Adipocyte (in vitro differentiated cells): ENCODE data around the gene ZNF18.
"Not testable (repeated sequence)": the region's sequence is repeated elsewhere in the genome, so short reads cannot be mapped to it uniquely, and the experiment has no call there.

Experiments used
- DNase-seq: peaks from one replicate; pipeline ENCODE4 v3.0.0-alpha.2; 2015; ENCODE audit warnings: low read depth
- H3K27me3 ChIP-seq: replicated peaks from 2 replicates; pipeline ENCODE4 v1.7.0; 2013; ENCODE audit warnings: mild to moderate bottlenecking, low read length, moderate library complexity; ENCODE audit not compliant: control insufficient read depth, insufficient read depth
- H3K36me3 ChIP-seq: 2 replicates; pipeline ENCODE4 v1.7.0; 2013; ENCODE audit warnings: low read length, mild to moderate bottlenecking, moderate library complexity; ENCODE audit not compliant: control insufficient read depth, insufficient read depth, severe bottlenecking
- H3K4me1 ChIP-seq: 2 replicates; pipeline ENCODE4 v1.7.0; 2013; ENCODE audit warnings: mild to moderate bottlenecking, low read length, moderate library complexity; ENCODE audit not compliant: control insufficient read depth, insufficient read depth
- H3K4me3 ChIP-seq: 2 replicates; pipeline ENCODE4 v1.7.0; 2013; ENCODE audit warnings: mild to moderate bottlenecking, low read length, moderate library complexity
- H3K9ac ChIP-seq: 2 replicates; pipeline ENCODE4 v1.7.0; 2013; ENCODE audit warnings: mild to moderate bottlenecking, low read length, moderate library complexity
- H3K9me3 ChIP-seq: 2 replicates; pipeline ENCODE4 v1.7.0; 2013; ENCODE audit warnings: mild to moderate bottlenecking, low read length, moderate library complexity; ENCODE audit not compliant: control insufficient read depth

Gene ZNF18

DNA sequence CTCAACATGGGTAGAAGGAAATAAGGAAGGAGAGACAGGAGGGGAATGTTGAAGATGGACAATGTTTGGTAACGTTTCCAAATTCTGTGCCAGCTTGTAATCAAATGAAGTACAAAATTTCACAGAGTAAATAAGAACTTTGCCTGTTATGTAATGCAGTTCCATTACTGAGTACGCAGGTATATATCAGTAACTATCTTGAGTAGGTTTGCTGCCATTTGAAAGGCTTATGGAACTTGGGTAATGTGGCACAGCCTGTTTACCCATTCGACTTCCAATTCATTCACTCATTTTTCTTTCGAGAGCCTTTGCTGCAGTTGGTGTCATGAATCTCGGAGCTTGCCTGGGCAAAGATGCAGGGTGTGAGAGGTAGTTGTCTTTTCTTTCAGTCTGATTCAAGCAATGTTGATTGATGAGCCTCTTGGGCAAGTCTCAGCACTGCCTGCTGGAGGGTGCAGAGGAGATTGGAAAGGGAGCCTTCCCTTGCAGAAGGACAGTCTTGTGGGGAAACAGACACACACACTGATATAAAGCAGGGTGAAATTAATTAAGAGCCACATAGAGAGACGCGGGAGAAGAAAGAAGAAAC, 53.4 kb downstream of the ZNF18 start:
- DNase-seq, result no peak
- H3K4me3 ChIP-seq, result no peak overlapping the region
- no peaks in the 10 kb centered on the region for H3K36me3 ChIP-seq
- H3K9me3 ChIP-seq, result no peaks in the 10 kb centered on the region
- H3K27me3 ChIP-seq, result peaks cover 10% of the 10 kb centered on the region
- H3K4me1 ChIP-seq, result peaks cover 5% of the 10 kb centered on the region
- H3K9ac ChIP-seq, result no peak overlapping the region

DNA sequence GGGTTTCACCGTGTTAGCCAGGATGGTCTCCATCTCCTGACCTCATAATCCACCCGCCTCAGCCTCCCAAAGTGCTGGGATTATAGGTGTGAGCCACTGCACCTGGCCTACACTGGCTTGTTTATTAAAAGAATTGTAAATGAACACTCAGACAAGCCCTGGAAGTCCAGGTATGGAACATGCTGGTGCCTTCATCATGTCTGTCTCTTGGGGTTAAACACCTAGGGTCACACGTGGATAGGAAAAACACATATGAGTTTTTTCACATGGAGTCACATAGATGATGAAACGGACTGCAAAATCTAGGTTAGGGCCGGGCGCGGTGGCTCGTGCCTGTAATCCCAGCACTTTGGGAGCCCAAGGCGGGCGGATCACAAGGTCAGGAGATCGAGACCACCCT, 54.2 kb downstream of the ZNF18 start:
- H3K4me3 ChIP-seq, H3K9me3 ChIP-seq, DNase-seq, H3K27me3 ChIP-seq, H3K9ac ChIP-seq, H3K36me3 ChIP-seq, H3K4me1 ChIP-seq: not testable (repeated sequence)

DNA sequence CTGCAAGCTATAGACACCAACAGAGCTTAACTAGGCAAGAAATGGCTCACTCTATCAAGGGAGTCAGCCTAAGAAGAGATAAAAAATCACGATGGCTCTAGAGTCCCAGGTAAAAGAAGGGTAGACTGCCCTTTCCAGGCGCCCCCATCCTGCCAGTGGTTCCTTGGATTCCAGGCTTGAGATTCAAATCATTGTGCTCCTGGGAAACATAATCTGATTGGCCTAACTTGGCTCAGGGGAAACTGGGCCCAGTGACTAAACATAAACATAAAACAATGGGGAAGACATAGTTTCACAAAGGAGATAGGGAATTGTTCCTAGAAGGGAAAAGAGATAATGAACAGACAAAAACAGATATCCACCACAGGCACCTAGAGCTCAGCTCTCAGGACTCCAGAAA, 56.4 kb downstream of the ZNF18 start:
- no peak overlapping the region for H3K4me3 ChIP-seq
- no peak overlapping the region for H3K9ac ChIP-seq
- H3K27me3 ChIP-seq, result peaks cover 19% of the 10 kb centered on the region
- H3K36me3 ChIP-seq, result no peaks in the 10 kb centered on the region
- no peaks in the 10 kb centered on the region for H3K9me3 ChIP-seq
- no peak for DNase-seq
- H3K4me1 ChIP-seq, result no peaks in the 10 kb centered on the region

GRCh38 chr17:11935734-11936406, 61.4 kb downstream of the ZNF18 start:
- peak; percentile 63 for DNase-seq
- H3K9me3 ChIP-seq, result no peaks in the 10 kb centered on the region
- no peak overlapping the region for H3K4me3 ChIP-seq
- H3K36me3 ChIP-seq, result no peaks in the 10 kb centered on the region
- no peaks in the 10 kb centered on the region for H3K4me1 ChIP-seq
- no peak overlapping the region for H3K9ac ChIP-seq
- H3K27me3 ChIP-seq, result peaks cover 24% of the 10 kb centered on the region

GRCh38 chr17:11932337-11932898, 64.9 kb downstream of the ZNF18 start:
- no peaks in the 10 kb centered on the region for H3K9me3 ChIP-seq
- no peaks in the 10 kb centered on the region for H3K4me1 ChIP-seq
- H3K27me3 ChIP-seq, result peaks cover 15% of the 10 kb centered on the region
- DNase-seq, result no peak
- H3K36me3 ChIP-seq, result no peaks in the 10 kb centered on the region
- no peak overlapping the region for H3K4me3 ChIP-seq
- no peak overlapping the region for H3K9ac ChIP-seq

DNA sequence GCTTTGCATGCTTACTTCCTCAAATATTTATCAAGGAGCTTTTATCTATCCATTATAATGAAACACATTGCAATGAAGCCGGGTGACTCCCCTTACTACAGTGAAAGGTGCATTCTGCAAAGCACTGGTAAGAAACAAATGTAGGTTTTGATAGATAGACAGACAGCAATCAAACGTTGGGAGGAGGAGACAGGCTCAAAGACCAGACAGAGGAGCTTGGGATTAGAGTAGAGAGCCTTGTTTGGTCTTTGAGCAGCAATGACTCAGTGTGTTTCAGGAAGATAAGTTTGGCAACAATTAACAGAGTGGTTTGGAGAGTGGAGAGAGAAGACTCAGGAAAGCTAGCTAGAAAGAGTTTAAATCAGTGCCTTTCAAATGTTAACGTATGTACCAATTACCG, 68.8 kb downstream of the ZNF18 start:
- no peak overlapping the region for H3K4me3 ChIP-seq

More for the DNA sequence above, 68.8 kb downstream of the ZNF18 start:
- Histone ChIP-seq H3K9me3 (no peaks in the 10 kb centered on the region), H3K27me3 (peaks cover 7% of the 10 kb centered on the region), H3K36me3 (no peaks in the 10 kb centered on the region), H3K4me1 (no peaks in the 10 kb centered on the region), H3K9ac (no peak overlapping the region)
- no peak for DNase-seq
